GM06990 (cell line): ENCODE data around the gene ETFB.

Experiments
- DNase-seq: peaks from one replicate; pipeline ENCODE4 v3.0.0-alpha.2; 2011; ENCODE audit not compliant: insufficient read length; ENCODE audit errors: extremely low read depth
- H3K27me3 ChIP-seq: replicated peaks from 2 replicates; pipeline ENCODE4 v1.6.0; 2011; ENCODE audit warnings: low read length; ENCODE audit not compliant: control insufficient read depth, insufficient read depth
- H3K36me3 ChIP-seq: 2 replicates; pipeline ENCODE4 v1.5.1; 2011; ENCODE audit warnings: low read length; ENCODE audit not compliant: control insufficient read depth, insufficient read depth
- H3K4me3 ChIP-seq: replicated peaks from 2 replicates; pipeline ENCODE4 v1.5.1; 2011; ENCODE audit warnings: low read depth, mild to moderate bottlenecking, control low read depth, low read length
- CTCF ChIP-seq: IDR thresholded peaks from 2 replicates; pipeline ENCODE4 v1.5.1; 2011; ENCODE audit warnings: low read length, control low read depth, mild to moderate bottlenecking, inconsistent platforms; ENCODE audit not compliant: insufficient read depth, poor library complexity, severe bottlenecking

The ETFB gene

GRCh38 chr19:51324167-51324481 is 42.1 kb downstream of the ETFB start:
- DNase-seq = no peak
- Histone ChIP-seq H3K36me3 (no peaks in the 10 kb centered on the region), H3K4me3 (no peak overlapping the region), H3K27me3 (no peaks in the 10 kb centered on the region; the same call in 1 of the 2 replicates)
- no peak for TF ChIP-seq CTCF

DNA sequence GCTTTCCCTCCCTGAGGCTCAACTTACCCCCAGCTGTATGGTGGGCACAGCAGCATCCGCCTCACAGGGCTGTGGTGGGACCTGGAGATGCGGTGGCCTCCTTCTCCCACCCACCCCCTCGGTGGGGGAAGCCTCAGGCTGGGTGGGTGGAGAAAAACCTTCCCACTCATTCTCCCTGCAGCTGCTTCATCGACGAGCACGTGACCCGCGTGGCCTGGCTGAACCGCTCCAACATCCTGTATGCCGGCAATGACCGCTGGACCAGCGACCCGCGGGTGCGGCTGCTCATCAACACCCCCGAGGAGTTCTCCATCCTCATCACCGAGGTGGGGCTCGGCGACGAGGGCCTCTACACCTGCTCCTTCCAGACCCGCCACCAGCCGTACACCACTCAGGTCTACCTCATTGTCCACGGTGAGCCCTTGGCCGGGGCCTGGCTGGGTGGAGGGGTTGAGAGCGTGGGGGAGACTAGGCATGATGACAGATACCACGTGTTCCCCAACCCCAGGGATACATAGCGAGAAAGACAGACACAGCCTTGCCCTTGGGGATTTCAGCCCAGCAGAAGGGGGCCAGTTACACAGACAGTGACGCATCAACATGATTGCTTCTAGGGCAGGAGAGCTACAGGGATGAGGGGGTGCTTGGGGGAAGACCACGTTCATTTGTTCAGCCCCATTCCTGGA is 42.6 kb downstream of the ETFB start:
- H3K27me3 ChIP-seq = no peaks in the 10 kb centered on the region; the same call in 1 of the 2 replicates
- DNase-seq = no peak
- TF ChIP-seq CTCF = no peak
- H3K36me3 ChIP-seq = no peaks in the 10 kb centered on the region
- no peak overlapping the region for H3K4me3 ChIP-seq

DNA sequence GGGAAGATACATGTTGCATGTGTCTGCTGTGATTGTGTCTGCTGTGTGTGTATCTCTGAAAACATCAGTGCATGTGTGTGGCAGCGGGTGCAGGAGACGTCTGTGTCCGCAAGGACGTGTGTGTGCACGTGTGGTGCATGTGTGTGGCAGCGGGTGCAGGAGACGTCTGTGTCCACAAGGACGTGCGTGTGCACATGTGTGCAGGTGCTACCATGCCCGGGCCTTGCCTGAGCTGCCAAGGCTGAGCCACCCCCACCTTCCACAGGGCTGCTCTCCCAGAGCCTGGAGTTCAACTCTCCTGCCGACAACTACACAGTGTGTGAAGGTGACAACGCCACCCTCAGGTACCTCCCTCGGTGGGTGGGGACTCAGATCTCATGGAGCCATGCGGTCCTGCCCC is 44.4 kb downstream of the ETFB start:
- no peak for DNase-seq
- H3K4me3 ChIP-seq = no peak overlapping the region
- no peak for TF ChIP-seq CTCF
- H3K27me3 ChIP-seq = no peaks in the 10 kb centered on the region; the same call in 1 of the 2 replicates
- H3K36me3 ChIP-seq = no peaks in the 10 kb centered on the region

GRCh38 chr19:51320280-51320657 is 45.9 kb downstream of the ETFB start:
- no peaks in the 10 kb centered on the region; the same call in 1 of the 2 replicates for H3K27me3 ChIP-seq
- no peak overlapping the region for H3K4me3 ChIP-seq
- no peaks in the 10 kb centered on the region for H3K36me3 ChIP-seq
- no peak for DNase-seq
- TF ChIP-seq CTCF = no peak

- TF ChIP-seq CTCF = no peak
- DNase-seq = no peak
- no peaks in the 10 kb centered on the region for H3K36me3 ChIP-seq
- no peak overlapping the region for H3K4me3 ChIP-seq
- H3K27me3 ChIP-seq = no peaks in the 10 kb centered on the region; the same call in 1 of the 2 replicates
These were observed 46.4 kb downstream of the ETFB start for GRCh38 chr19:51319649-51320279.
